HepG2 (cell line): ENCODE data around the gene SPTA1. TPM values are rescaled to one million over a fixed set of nuclear protein-coding genes. Genes with fewer than 3 reads are reported as not detected.

ENCODE experiments used
- ATAC-seq: fragments of 200-7000 bp; cut with Tn5 transposase; 3 replicates; pipeline ENCODE4 v1.9.1; 2020; ENCODE audit warnings: mild to moderate bottlenecking, moderate library complexity
- BruUV-seq: library from RNA; stranded (reverse); fragments of 400-500 nt; replicated peaks from 2 replicates; lab custom pipeline; 2021; lab: Mats Ljungman, UMichigan
- CTCF ChIA-PET: fragments of 300-600 bp; formaldehyde crosslinking; extraction: SDS; loops from one replicate; lab custom pipeline; 2021; ENCODE audit warnings: low total read pairs, inconsistent platforms, low intra/inter-chr PET ratio; lab: Yijun Ruan, JAX
- POLR2A ChIA-PET: fragments of 350-600 bp; sonication (Branson Sonifier 250); formaldehyde crosslinking; loops from one replicate; lab custom pipeline; 2020; ENCODE audit warnings: antibody characterized with exemption, inconsistent platforms; lab: Yijun Ruan, JAX
- DNase-seq: peaks from one replicate; pipeline ENCODE4 v3.0.0-alpha.2; 2015; ENCODE audit warnings: low spot score
- FAIRE-seq: peaks from 3 replicates; lab custom pipeline; 2011; peaks lifted over from hg19 to GRCh38; lab: Jason Lieb, UNC
- H2AFZ ChIP-seq: one replicate; pipeline ENCODE4 v1.6.1; 2011; ENCODE audit warnings: low read length, inconsistent platforms
- H3K27ac ChIP-seq: fragments of 300-600 bp; 3 replicates; pipeline ENCODE4 v1.8.0; 2011; ENCODE audit warnings: mixed run types, mild to moderate bottlenecking, mixed read lengths, low read length, inconsistent platforms; ENCODE audit not compliant: insufficient read depth; ENCODE audit errors: extremely low read length
- H3K27me3 ChIP-seq, 2 experiments: fragments of 200-600 bp in 1 of 2; 2 replicates in 1 of 2; 3 replicates in 1 of 2; pipeline versions ENCODE4 v1.6.0 to v1.8.0; 2011; ENCODE audit warnings: low read length in 2 of 2, mild to moderate bottlenecking in 2 of 2, moderate library complexity in 2 of 2, inconsistent platforms in 1 of 2; ENCODE audit not compliant: insufficient read depth in 2 of 2, control insufficient read depth in 1 of 2
- H3K36me3 ChIP-seq, 2 experiments: fragments of 200-600 bp in 1 of 2; replicated peaks in 1 of 2; 2 replicates in 1 of 2; 3 replicates in 1 of 2; pipeline versions ENCODE4 v1.5.1 to v1.8.0; 2011; ENCODE audit warnings: low read length in 2 of 2, inconsistent platforms in 1 of 2; ENCODE audit not compliant: insufficient read depth in 2 of 2, control insufficient read depth in 1 of 2
- H3K4me1 ChIP-seq: 2 replicates; pipeline ENCODE4 v1.5.1; 2012; ENCODE audit warnings: low read length, inconsistent platforms; ENCODE audit not compliant: insufficient read depth
- H3K4me2 ChIP-seq: 2 replicates; pipeline ENCODE4 v1.6.0; 2011; ENCODE audit warnings: low read depth, low read length, inconsistent platforms
- H3K4me3 ChIP-seq, 3 experiments: fragments of 200-600 bp in 1 of 3; sonication (generic), shearing (Covaris generic) in 1 of 3; replicated peaks in 1 of 3; 2 replicates each; pipeline ENCODE4 v1.5.1; 2011 to 2016; ENCODE audit warnings: low read length in 3 of 3, inconsistent platforms in 2 of 3, low read depth in 2 of 3, mild to moderate bottlenecking in 2 of 3, control low read depth in 1 of 3, mixed read lengths in 1 of 3; ENCODE audit not compliant: insufficient read depth in 1 of 3
- H3K79me2 ChIP-seq: one replicate; pipeline ENCODE4 v1.6.1; 2011; ENCODE audit warnings: low read length, inconsistent platforms; ENCODE audit not compliant: insufficient read depth
- H3K9ac ChIP-seq: 2 replicates; pipeline ENCODE4 v1.6.0; 2011; ENCODE audit warnings: mild to moderate bottlenecking, low read depth, low read length, inconsistent platforms; ENCODE audit not compliant: insufficient read depth
- H3K9me3 ChIP-seq: 2 replicates; pipeline ENCODE4 v1.5.1; 2012; ENCODE audit warnings: mild to moderate bottlenecking, low read length
- H4K20me1 ChIP-seq: 2 replicates; pipeline ENCODE4 v1.6.0; 2011; ENCODE audit warnings: inconsistent platforms, mild to moderate bottlenecking, low read length, moderate library complexity; ENCODE audit not compliant: insufficient read depth
- CENPBD1 ChIP-seq: sonication (generic); formaldehyde crosslinking; IDR thresholded peaks from 2 replicates; pipeline ENCODE4 v1.8.0; 2022; ENCODE audit warnings: missing genetic modification reagents, low read depth, mild to moderate bottlenecking, borderline replicate concordance
- KLF16 ChIP-seq, 2 experiments: sonication (generic) in 1 of 2; formaldehyde crosslinking in 1 of 2; IDR thresholded peaks; 2 replicates each; pipeline versions ENCODE4 v1.6.1 to v1.8.0; 2016 to 2023; ENCODE audit warnings: missing genetic modification reagents in 2 of 2, missing compliant biosample characterization in 1 of 2
- MYNN ChIP-seq: sonication (generic); formaldehyde crosslinking; IDR thresholded peaks from 2 replicates; pipeline ENCODE4 v1.4.0; 2020; ENCODE audit warnings: mild to moderate bottlenecking, low read depth, missing genetic modification reagents
- NFKB2 ChIP-seq: sonication (generic); formaldehyde crosslinking; IDR thresholded peaks from 2 replicates; pipeline ENCODE4 v1.4.0; 2020; ENCODE audit warnings: missing genetic modification reagents, borderline replicate concordance
- RARA ChIP-seq: IDR thresholded peaks from 2 replicates; pipeline ENCODE4 v1.6.1; 2016; ENCODE audit warnings: missing genetic modification reagents, missing compliant biosample characterization
- SALL2 ChIP-seq: sonication (generic); formaldehyde crosslinking; IDR thresholded peaks from 2 replicates; pipeline ENCODE4 v1.8.1; 2023; ENCODE audit warnings: mild to moderate bottlenecking, missing genetic modification reagents, inconsistent platforms
- ZNF674 ChIP-seq: sonication (generic); formaldehyde crosslinking; IDR thresholded peaks from 2 replicates; pipeline ENCODE4 v1.5.0; 2020; ENCODE audit warnings: low read depth, mild to moderate bottlenecking, missing genetic modification reagents
- ZNF687 ChIP-seq: sonication (generic); formaldehyde crosslinking; IDR thresholded peaks from 2 replicates; pipeline ENCODE4 v1.5.1; 2020; ENCODE audit warnings: mild to moderate bottlenecking, missing genetic modification reagents, moderate library complexity
- ZNF749 ChIP-seq: sonication (generic); formaldehyde crosslinking; IDR thresholded peaks from 2 replicates; pipeline ENCODE4 v1.8.0; 2022; ENCODE audit warnings: mild to moderate bottlenecking, missing genetic modification reagents, moderate library complexity, borderline replicate concordance
- ZNF792 ChIP-seq: IDR thresholded peaks from 2 replicates; pipeline ENCODE4 v1.6.1; 2016
- ZNF850 ChIP-seq: sonication (generic); formaldehyde crosslinking; conservative IDR thresholded peaks from 2 replicates; pipeline ENCODE4 v1.9.0; 2021; ENCODE audit warnings: mild to moderate bottlenecking, missing genetic modification reagents
- WGBS: methylation state at CpG from one replicate; pipeline ENCODE4 v1.1.6; 2017; ENCODE audit warnings: low lambda C conversion rate; 5-methylcytosine and 5-hydroxymethylcytosine counted together
- in situ Hi-C: cut with HindIII; loops from 2 replicates; pipeline ENCODE4 v1.10.0; 2017; ENCODE audit warnings: low pct_unique_long_range_greater_than_20kb; ENCODE audit not compliant: extremely low pct_ligation_motif_present
- intact Hi-C: fragments of 100-400 bp; cut with micrococcal nuclease; formaldehyde crosslinking; loops from one replicate; pipeline ENCODE4 v1.10.0; 2022; ENCODE audit not compliant: unreplicated experiment
- polyA plus RNA-seq, 8 experiments: library from polyadenylated mRNA; depleted of rRNA in 3 of 8; stranded (reverse) in 7 of 8; unstranded in 1 of 8; fragments of >200 nt; fragmentation: Illumina TruSeq in 4 of 8; extraction: Trizol in 4 of 8; gene quantifications; 2 replicates each; pipeline versions ENCODE4 v1.2.1 to v1.2.3, GENCODE V29; 2011 to 2016; ENCODE audit warnings: low read depth in 4 of 8, missing spikeins in 1 of 8, mixed read lengths in 1 of 8; ENCODE audit not compliant: insufficient read depth in 1 of 8
- total RNA-seq, 5 experiments: library from RNA; depleted of rRNA; stranded (reverse); fragments of >200 nt; fragmentation: Illumina TruSeq; extraction: Trizol; gene quantifications; 2 replicates each; pipeline ENCODE4 v1.2.3, GENCODE V29; 2016; ENCODE audit warnings: low read depth in 1 of 5

SPTA1 gene
- total and polyA plus RNA-seq, 2 of the 13 experiments (the other 11 are each of a cell fraction or from before 2014, with no cell fraction given), result not detected

DNA sequence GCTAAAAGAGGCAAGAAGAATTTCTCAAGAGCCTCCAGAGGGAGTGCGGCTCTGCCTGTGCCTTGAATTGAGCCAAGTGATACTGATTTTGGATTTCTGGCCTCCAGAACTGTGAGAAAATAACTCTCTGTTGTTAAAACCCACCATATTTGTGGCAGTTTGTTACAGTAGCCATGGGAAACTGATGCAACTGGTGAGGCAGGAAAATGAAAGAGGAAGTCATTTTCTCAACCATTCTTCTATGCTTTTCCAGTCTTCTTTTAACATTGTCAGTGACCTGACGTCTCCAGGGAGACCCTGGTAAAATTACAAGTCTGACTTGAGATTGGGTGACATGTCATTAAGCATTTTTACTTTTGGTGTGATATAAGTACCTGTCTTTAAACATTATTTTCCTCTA lies 121.9 kb downstream of the SPTA1 start:
- no peaks in the 10 kb centered on the region for H3K36me3 ChIP-seq
- H4K20me1 ChIP-seq, result no peaks in the 10 kb centered on the region
- no peak for TF ChIP-seq ZNF674 (CRISPR knock-in tag)
- TF ChIP-seq MYNN, result no peak
- TF ChIP-seq ZNF850 (CRISPR knock-in tag), result no peak
- no peak for TF ChIP-seq ZNF792
- TF ChIP-seq ZNF749 (CRISPR knock-in tag), result no peak
- no peak for TF ChIP-seq CENPBD1 (CRISPR knock-in tag)
- TF ChIP-seq NFKB2 (CRISPR knock-in tag), result no peak
- no peak for TF ChIP-seq SALL2 (CRISPR knock-in tag)
- TF ChIP-seq KLF16 (CRISPR knock-in tag; IDR thresholded peaks at IDR 0.05), result no peak
- no peak for TF ChIP-seq RARA (CRISPR knock-in tag)
- TF ChIP-seq ZNF687 (CRISPR knock-in tag), result no peak
- TF ChIP-seq, all 625 proteins: peak for 0
- intact Hi-C loops (no loop called here), in situ Hi-C loops (no loop called here)
- Histone ChIP-seq H3K9me3 (peaks cover 48% of the 10 kb centered on the region), H3K9ac (no peak overlapping the region), H3K27ac (no peak overlapping the region), H3K79me2 (no peaks in the 10 kb centered on the region), H2AFZ (no peak overlapping the region), H3K4me1 (no peaks in the 10 kb centered on the region), H3K4me3 (no peak overlapping the region), H3K4me2 (no peak overlapping the region), H3K27me3 (no peaks in the 10 kb centered on the region)
- CTCF ChIA-PET, result no interaction called here
- FAIRE-seq, result no peak
- POLR2A ChIA-PET, result no interaction called here
- DNase-seq, result no peak
- BruUV-seq, result no TSS peak
- ATAC-seq, result no peak
- 13% methylated on average over 2 of the region's 2 CpGs for WGBS
